Upper lobe of left lung (tissue), 6 donors: Measurements from ENCODE around the gene CCDC102B. TPM values are rescaled to one million over a fixed set of nuclear protein-coding genes. Genes with fewer than 3 reads are reported as not detected.

Source experiments
- ATAC-seq, 2 donors: fragments of 200-7000 bp; cut with Tn5 transposase; one replicate each; pipeline ENCODE4 v1.9.1; 2022; ENCODE audit warnings: mild to moderate bottlenecking in 2 of 2, moderate library complexity in 2 of 2; ENCODE audit not compliant: low FRiP score in 2 of 2
- DNase-seq, 2 donors: peaks; one replicate each; pipeline ENCODE4 v3.0.0-alpha.2; 2019 to 2020
- H3K27ac ChIP-seq, 4 donors: fragments of 200-600 bp; sonication (generic); one replicate each; pipeline ENCODE4 v1.5.1; 2016 to 2019
- H3K27me3 ChIP-seq, 4 donors: fragments of 200-600 bp; sonication (generic); one replicate each; pipeline ENCODE4 v1.5.1; 2017 to 2019
- H3K36me3 ChIP-seq, 4 donors: fragments of 200-600 bp; sonication (generic); one replicate each; pipeline ENCODE4 v1.5.1; 2016 to 2019
- H3K4me1 ChIP-seq, 4 donors: fragments of 200-600 bp; sonication (generic); one replicate each; pipeline ENCODE4 v1.5.1; 2018 to 2019
- H3K4me3 ChIP-seq, 4 donors: fragments of 200-600 bp; sonication (generic); one replicate each; pipeline ENCODE4 v1.5.1; 2017 to 2019; ENCODE audit warnings: mild to moderate bottlenecking in 2 of 4, moderate library complexity in 1 of 4
- H3K9me3 ChIP-seq, 4 donors: fragments of 200-600 bp; sonication (generic); one replicate each; pipeline ENCODE4 v1.5.1; 2018 to 2019
- CTCF ChIP-seq, 6 experiments: fragments of 450-650 bp in 4 of 6; fragments of 200-600 bp in 2 of 6; sonication (generic) in 2 of 6; IDR thresholded peaks; one replicate each; pipeline ENCODE4 v1.5.1; 2016 to 2019; ENCODE audit warnings: antibody characterized with exemption in 6 of 6
- EP300 ChIP-seq, 4 donors: sonication (generic); formaldehyde crosslinking; IDR thresholded peaks; one replicate each; pipeline ENCODE4 v1.5.1; 2017; ENCODE audit warnings: antibody characterized with exemption in 4 of 4, control low read depth in 2 of 4
- POLR2A ChIP-seq, 4 donors: fragments of 450-650 bp; IDR thresholded peaks; one replicate each; pipeline ENCODE4 v1.5.1; 2016 to 2017; ENCODE audit warnings: antibody characterized with exemption in 4 of 4, mild to moderate bottlenecking in 2 of 4
- POLR2AphosphoS5 ChIP-seq, 2 donors: sonication (generic); formaldehyde crosslinking; IDR thresholded peaks; one replicate each; pipeline ENCODE4 v1.5.1; 2017; ENCODE audit warnings: antibody characterized with exemption in 2 of 2
- WGBS, 2 donors: methylation state at CpG; one replicate each; pipeline ENCODE4 v1.1.5; 2017 to 2018; 5-methylcytosine and 5-hydroxymethylcytosine counted together
- total RNA-seq, 6 donors: library from RNA; depleted of rRNA in 4 of 6; stranded (reverse); fragments of >200 nt in 4 of 6; gene quantifications; one replicate each; pipeline versions ENCODE4 v1.1.0 to v1.2.1, GENCODE V29; 2016 to 2021
- donor health status: DM: no; HTN: no; CAD: no; lungs with moderate emphysema.
- donor health status: DM: no; HTN: yes; CAD: no; lungs with severe emphysema.

The CCDC102B gene
- total RNA-seq, 6 donors from 2014 or later: 6.2 to 51.3 (median 20.3) TPM

GRCh38 chr18:68793951-68794350, 3.9 kb upstream of the CCDC102B start:
- H3K27me3 ChIP-seq: no peaks in the 10 kb centered on the region
- no peak for ATAC-seq
- DNase-seq: no peak
- no peak overlapping the region for H3K4me3 ChIP-seq
- no peak for TF ChIP-seq POLR2A (IDR thresholded peaks at IDR 0.05)
- no peak for TF ChIP-seq POLR2AphosphoS5 (IDR thresholded peaks at IDR 0.05)
- H3K9me3 ChIP-seq: no peaks in the 10 kb centered on the region
- no peaks in the 10 kb centered on the region for H3K36me3 ChIP-seq
- H3K4me1 ChIP-seq: no peaks in the 10 kb centered on the region
- no peak overlapping the region for H3K27ac ChIP-seq

DNA sequence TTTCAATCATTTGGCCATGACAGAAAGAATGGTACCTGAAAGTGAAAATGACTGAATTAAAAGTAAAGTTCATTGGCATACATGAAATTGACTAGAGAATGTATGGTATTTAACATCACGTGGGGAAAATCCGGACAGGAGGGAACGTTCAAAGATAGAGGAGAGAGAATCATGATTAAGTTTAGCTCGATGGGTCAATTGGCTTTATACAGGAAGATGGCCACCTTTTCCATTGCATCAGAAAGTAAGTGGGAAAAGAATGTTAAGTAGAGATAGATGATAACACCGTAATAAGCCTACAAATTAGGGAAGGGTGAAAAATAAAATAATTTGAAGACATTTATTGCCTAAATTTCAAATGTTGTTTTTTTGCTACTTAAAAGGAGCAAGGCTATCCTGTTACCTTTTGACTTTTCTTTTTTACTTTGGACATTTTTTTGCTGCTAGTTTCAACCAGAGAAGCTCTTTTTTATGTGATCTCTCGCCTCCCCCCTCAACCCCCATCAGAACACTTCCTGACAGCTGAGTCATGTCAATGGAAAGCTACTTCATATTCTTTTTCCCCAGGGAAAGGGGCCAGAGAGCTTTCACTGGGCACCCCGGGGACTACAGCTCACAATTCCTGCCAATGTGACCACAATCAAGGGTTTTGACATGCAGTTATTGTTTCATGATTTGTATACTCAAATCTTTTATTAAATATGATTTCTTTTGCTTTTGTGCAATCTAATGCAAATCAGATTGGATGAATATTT, 767 bp upstream of the CCDC102B start:
- no peaks in the 10 kb centered on the region for H3K27me3 ChIP-seq
- DNase-seq (no peak), ATAC-seq (no peak)
- no peak for TF ChIP-seq CTCF (IDR thresholded peaks at IDR 0.05)
- TF ChIP-seq POLR2A (IDR thresholded peaks at IDR 0.05): no peak
- TF ChIP-seq POLR2AphosphoS5 (IDR thresholded peaks at IDR 0.05): peak in 1 of 2 donors; percentile 44
- no peak for TF ChIP-seq EP300 (IDR thresholded peaks at IDR 0.05)
- no peak overlapping the region for H3K4me3 ChIP-seq
- H3K9me3 ChIP-seq: no peaks in the 10 kb centered on the region
- no peaks in the 10 kb centered on the region for H3K4me1 ChIP-seq
- peak overlapping the region in 1 of 4 donors; percentile 4 for H3K27ac ChIP-seq
- no peaks in the 10 kb centered on the region for H3K36me3 ChIP-seq
- 62 to 78% methylated on average over 7 of the region's 7 CpGs for WGBS, 2 donors

DNA sequence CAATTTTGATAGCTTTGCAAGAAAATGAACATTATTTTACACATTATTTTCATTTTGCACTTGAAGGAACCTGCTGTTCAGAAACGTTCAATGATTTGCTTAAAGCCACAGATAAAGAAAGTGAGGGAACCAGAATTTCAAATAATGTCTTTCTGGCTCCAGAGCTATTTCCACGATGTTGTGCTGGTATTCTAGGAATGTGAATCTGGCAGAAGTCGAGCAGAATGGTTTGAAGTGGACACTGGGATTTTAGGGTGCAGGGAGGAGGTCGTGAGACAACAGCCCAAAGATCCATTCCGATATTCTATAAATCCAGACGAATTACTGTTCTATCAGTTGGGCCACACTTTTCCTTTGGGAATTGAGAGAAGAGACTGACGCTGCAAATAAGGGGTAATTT, 2.2 kb downstream of the CCDC102B start:
- TF ChIP-seq POLR2A (IDR thresholded peaks at IDR 0.05) (no peak), CTCF (IDR thresholded peaks at IDR 0.05) (no peak), EP300 (IDR thresholded peaks at IDR 0.05) (no peak), POLR2AphosphoS5 (IDR thresholded peaks at IDR 0.05) (no peak)
- ATAC-seq: no peak
- H3K4me3 ChIP-seq: peak overlapping the region in 3 of 4 donors; percentile 9 to 30 (median 28)

DNA sequence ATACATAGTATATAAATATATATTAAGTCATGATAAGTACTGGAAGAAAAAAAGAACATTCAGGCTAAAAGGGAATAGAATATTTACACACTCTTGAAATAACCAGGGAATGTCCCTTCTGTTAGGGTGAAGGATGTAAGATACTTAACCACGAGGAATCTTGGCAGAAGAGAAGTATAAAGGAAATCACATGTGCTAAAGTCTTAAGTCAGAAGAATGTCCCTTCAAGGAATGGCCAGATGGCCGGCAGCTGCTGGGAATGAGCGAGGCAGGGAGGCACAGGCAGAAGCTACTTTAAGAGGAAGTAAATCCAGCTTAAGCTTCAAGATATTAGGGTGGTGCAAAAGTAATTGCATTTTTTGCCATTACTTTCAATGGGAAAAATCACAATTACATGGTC, 5.5 kb downstream of the CCDC102B start:
- no peaks in the 10 kb centered on the region for H3K27me3 ChIP-seq
- H3K27ac ChIP-seq: peak overlapping the region in 2 of 4 donors; percentile 35 to 49
- ATAC-seq (peak in 1 of 2 donors; percentile 71), DNase-seq (peak; percentile 30 to 33)
- H3K4me3 ChIP-seq: no peak overlapping the region
- WGBS, 2 donors: 41 to 58% methylated on average over 3 of the region's 3 CpGs
- H3K36me3 ChIP-seq: no peaks in the 10 kb centered on the region
- TF ChIP-seq POLR2AphosphoS5 (IDR thresholded peaks at IDR 0.05) (peak; percentile 47 to 68), EP300 (IDR thresholded peaks at IDR 0.05) (no peak), POLR2A (IDR thresholded peaks at IDR 0.05) (no peak), CTCF (IDR thresholded peaks at IDR 0.05) (no peak)
- H3K4me1 ChIP-seq: no peaks in the 10 kb centered on the region
- H3K9me3 ChIP-seq: no peaks in the 10 kb centered on the region

More for the DNA sequence above, 2.2 kb downstream of the CCDC102B start:
- H3K27me3 ChIP-seq: no peaks in the 10 kb centered on the region
- WGBS, 2 donors: 57 to 63% methylated on average over 7 of the region's 7 CpGs
- DNase-seq: no peak
- peak overlapping the region in 1 of 4 donors; percentile 21 for H3K27ac ChIP-seq
- no peaks in the 10 kb centered on the region for H3K9me3 ChIP-seq
- H3K36me3 ChIP-seq: no peaks in the 10 kb centered on the region
- H3K4me1 ChIP-seq: no peaks in the 10 kb centered on the region

DNA sequence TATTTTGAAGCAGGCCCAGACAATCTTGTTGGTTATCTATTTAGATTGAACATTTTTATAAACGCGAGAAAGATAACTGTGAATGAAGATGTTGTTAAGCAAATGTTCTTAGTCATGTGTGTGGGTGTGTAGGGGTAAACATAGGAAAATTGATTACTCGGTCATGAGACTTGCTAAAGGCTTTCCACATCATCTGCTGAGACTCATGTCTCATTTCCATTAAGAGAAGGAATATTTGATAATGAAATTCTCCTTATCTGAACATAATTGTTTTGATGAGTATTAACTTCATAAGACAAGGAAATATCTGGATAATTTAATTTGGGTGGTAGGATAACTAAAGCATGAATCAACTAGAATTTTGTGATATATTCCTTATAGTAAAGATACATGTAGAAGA, 19.7 kb downstream of the CCDC102B start:
- ATAC-seq (peak in 1 of 2 donors; percentile 42), DNase-seq (no peak)
- TF ChIP-seq POLR2AphosphoS5 (IDR thresholded peaks at IDR 0.05) (no peak), CTCF (IDR thresholded peaks at IDR 0.05) (no peak), EP300 (IDR thresholded peaks at IDR 0.05) (no peak), POLR2A (IDR thresholded peaks at IDR 0.05) (no peak)
- Histone ChIP-seq H3K4me3 (no peak overlapping the region), H3K9me3 (no peaks in the 10 kb centered on the region), H3K27me3 (no peaks in the 10 kb centered on the region), H3K36me3 (no peaks in the 10 kb centered on the region), H3K4me1 (no peaks in the 10 kb centered on the region), H3K27ac (no peak overlapping the region)
- WGBS, 2 donors: 69 to 70% methylated on average over 3 of the region's 3 CpGs
